GM15510 (cell line): ENCODE results near the gene GIMAP6.

Experiments used
- POLR2A ChIP-seq: IDR thresholded peaks from 3 replicates; pipeline ENCODE4 v1.6.1; 2011; ENCODE audit warnings: borderline replicate concordance; ENCODE audit not compliant: insufficient read length; ENCODE audit errors: extremely low read depth

The GIMAP6 gene

DNA sequence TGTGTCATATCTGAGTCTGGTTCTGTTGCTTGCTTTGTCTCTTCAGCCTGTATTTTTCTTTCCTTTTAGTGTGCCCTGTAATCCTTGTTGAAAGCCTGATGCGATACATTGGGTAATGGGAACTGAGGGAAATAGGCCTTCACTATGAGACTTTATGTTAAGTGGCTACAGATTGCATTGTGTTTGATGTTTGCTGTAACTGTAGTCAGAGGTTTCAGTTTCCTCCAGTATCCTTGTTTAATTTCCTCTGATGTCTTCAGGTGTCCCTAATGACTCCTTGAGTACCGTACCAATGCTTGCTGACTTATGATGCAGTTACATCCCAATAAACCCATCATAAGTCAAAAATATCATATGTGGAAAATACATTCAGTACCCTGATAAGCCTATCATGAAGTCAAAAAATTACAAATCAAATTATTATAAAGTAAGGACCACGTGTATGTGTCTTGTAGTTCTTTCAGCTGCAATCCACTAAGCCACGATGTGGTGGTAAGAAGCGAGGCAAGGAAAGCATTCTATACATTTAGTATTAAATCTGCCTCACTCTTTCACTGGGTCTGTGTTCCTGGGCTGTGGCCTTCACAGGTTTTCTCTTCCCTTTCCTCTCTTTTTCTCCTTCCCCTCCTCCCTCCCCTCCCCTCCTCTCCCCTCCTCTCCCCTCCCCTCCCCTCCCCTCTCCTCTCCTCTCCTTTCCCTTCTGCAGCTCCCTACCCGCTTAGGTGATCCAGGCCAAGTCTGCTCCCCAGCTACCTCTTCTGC lies 13.3 kb upstream of the GIMAP6 start:
- no peak for TF ChIP-seq POLR2A

GRCh38 chr7:150642926-150643325 lies 10.7 kb upstream of the GIMAP6 start:
- TF ChIP-seq POLR2A, result no peak

GRCh38 chr7:150641854-150642253 lies 9.7 kb upstream of the GIMAP6 start:
- no peak for TF ChIP-seq POLR2A

DNA sequence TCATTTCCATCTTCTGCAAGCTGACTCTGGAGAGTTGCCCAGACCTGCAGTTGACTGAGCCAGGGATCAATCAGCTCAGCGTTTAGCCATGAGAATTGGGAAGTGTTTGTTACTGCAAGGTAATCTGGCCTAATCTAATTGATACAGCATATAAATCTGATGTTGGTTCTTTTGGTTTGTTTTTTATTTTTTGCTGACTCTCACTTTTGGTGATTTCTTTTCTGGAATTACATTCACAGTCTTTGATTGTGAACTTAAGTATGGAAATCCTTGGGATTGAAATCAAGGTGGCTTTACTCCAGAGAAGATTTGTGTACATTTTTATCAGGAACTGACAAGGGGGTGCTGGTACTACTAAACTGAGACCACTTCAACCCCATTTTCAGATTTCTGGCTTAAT lies 1.7 kb upstream of the GIMAP6 start:
- no peak for TF ChIP-seq POLR2A

- no peak for TF ChIP-seq POLR2A
Observed at GRCh38 chr7:150631084-150631826, 930 bp downstream of the GIMAP6 start.

DNA sequence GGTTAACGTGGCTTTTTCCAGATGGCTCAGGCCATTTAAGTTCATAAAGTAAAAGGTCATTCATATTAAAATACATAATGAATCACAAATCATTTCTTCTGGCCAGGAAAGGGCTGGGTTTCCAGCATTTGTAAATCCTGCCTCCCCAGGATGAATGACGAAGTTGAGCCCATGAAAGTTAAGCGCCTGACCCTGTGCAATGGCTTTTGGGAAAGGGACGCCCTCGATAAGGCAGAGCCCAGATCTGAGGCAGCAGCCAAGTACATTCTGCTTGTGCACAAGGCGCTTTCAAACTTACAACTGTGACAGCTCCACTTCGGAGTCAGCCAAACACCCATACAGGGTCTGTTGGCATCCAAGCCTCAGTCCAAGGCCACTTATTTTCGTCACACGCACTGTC lies 2.8 kb downstream of the GIMAP6 start:
- TF ChIP-seq POLR2A, result no peak

- TF ChIP-seq POLR2A, result no peak
Observed at GRCh38 chr7:150627959-150628358, 4.2 kb downstream of the GIMAP6 start.

DNA sequence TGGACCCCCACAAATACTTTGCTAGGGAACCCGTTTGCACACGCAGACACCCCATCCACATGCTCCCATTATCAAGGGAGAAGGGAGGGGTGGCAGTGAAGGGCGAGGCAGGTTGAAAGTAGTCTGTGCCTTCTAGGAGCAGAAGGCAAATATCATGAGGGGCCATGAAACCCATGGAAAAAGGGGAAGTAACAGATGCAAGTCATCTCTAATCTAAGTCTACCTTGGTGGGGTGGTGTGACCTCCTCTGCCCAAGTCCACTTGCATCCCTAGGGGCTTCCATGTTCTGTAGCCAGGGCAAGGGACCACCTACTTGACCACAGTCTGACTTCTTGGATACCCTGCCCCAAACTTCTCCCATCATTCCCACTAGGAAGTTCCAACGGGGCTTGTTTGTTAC lies 5.5 kb downstream of the GIMAP6 start:
- no peak for TF ChIP-seq POLR2A

- no peak for TF ChIP-seq POLR2A
Observed at GRCh38 chr7:150621376-150621775, 10.8 kb downstream of the GIMAP6 start.

DNA sequence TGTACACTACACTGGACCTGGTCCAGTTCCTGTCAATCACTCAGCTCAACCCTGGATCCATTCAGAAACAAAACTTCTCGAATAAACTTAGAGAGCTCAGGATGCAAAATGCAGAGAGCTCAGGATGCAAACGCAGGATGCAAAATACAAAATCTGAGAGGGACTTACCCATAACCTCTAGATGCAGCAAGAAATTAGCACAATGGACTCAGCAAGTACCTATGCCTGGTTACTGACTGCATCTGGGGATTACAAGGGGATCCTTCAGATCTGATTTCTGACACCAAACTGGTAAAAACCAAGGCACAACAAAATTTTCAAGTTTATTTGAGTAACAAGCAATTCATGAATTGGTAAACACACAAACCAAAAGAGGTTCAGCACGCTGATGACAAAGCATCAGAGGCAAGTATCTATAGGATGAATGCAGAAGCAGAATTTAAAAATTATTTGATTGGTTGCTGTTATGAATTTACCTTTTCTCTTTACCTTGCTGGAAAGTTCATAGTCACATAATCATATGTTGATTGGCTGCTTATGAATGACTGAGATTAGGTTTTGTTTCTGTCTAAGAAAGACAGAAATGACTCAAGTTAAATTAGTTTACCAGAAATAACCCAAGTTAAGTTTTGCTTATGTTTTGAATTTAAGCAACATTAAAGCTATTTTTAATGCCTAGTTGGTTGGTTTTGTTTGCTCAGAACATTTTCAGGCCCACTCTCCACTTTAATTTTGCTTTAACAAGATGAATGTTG lies 11.4 kb downstream of the GIMAP6 start:
- no peak for TF ChIP-seq POLR2A

GRCh38 chr7:150620061-150620460 lies 12.1 kb downstream of the GIMAP6 start:
- no peak for TF ChIP-seq POLR2A

DNA sequence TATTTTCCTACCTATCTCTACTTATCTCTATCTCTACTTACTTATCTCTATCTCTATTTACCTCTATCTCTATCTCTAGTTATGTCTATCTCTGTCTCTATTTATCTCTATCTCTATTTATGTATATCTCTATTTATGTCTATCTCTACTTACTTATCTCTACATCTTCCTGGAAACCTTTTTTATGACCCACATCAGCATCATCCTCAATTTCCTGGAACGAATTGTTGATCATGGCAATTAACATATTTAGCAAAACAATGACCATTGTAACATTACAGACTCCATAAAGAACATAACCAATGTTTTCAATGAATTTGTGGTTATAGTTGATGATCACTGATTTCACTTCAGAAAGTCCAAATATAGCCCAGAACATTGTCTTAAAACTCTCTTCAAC lies 18.3 kb downstream of the GIMAP6 start:
- no peak for TF ChIP-seq POLR2A

GRCh38 chr7:150612925-150613324 lies 19.3 kb downstream of the GIMAP6 start:
- no peak for TF ChIP-seq POLR2A

- no peak for TF ChIP-seq POLR2A
Observed at GRCh38 chr7:150610233-150610632, 22.0 kb downstream of the GIMAP6 start.

GRCh38 chr7:150595361-150595760 lies 36.8 kb downstream of the GIMAP6 start:
- no peak for TF ChIP-seq POLR2A
